UCSD-AML1 (cell line): ENCODE results near the gene CYB5R3.
"Not testable (repeated sequence)": the region's sequence is repeated elsewhere in the genome, so short reads cannot be mapped to it uniquely, and the experiment has no call there.

Experiments
- DNase-seq: peaks from one replicate; lab custom pipeline; 2025; ENCODE audit not compliant: unreplicated experiment; lab: John Stamatoyannopoulos, UW

CYB5R3 gene

GRCh38 chr22:42575996-42576574 lies 73.1 kb downstream of the CYB5R3 start:
- not testable (repeated sequence) for DNase-seq

GRCh38 chr22:42574468-42574867 lies 74.7 kb downstream of the CYB5R3 start:
- not testable (repeated sequence) for DNase-seq

GRCh38 chr22:42574046-42574445 lies 75.1 kb downstream of the CYB5R3 start:
- DNase-seq: not testable (repeated sequence)

GRCh38 chr22:42571068-42571467 lies 78.1 kb downstream of the CYB5R3 start:
- not testable (repeated sequence) for DNase-seq

- DNase-seq: not testable (repeated sequence)
These were observed 78.6 kb downstream of the CYB5R3 start for GRCh38 chr22:42570580-42570979.

- DNase-seq: not testable (repeated sequence)
These were observed 81.2 kb downstream of the CYB5R3 start for GRCh38 chr22:42567950-42568349.
